GM12878 (cell line): Measurements from ENCODE around the gene SOCS1. TPM values are rescaled to one million over a fixed set of nuclear protein-coding genes. Genes with fewer than 3 reads are reported as not detected.

Source experiments
- BCL3 ChIP-seq: IDR thresholded peaks from 2 replicates; pipeline ENCODE4 v1.6.1; 2011; ENCODE audit warnings: borderline replicate concordance, low read depth, mild to moderate bottlenecking, moderate library complexity, low read length; ENCODE audit not compliant: insufficient read depth, poor library complexity, severe bottlenecking
- BMI1 ChIP-seq: fragments of 450-650 bp; IDR thresholded peaks from 2 replicates; pipeline ENCODE4 v1.6.1; 2016; ENCODE audit warnings: mild to moderate bottlenecking, moderate library complexity, borderline replicate concordance
- CHD2 ChIP-seq: IDR thresholded peaks from 2 replicates; pipeline ENCODE4 v1.6.1; 2011; ENCODE audit warnings: low read depth, low read length, improper control_type of control experiment, borderline replicate concordance
- EP300 ChIP-seq, 2 experiments: fragments of 150-350 bp in 1 of 2; IDR thresholded peaks; 2 replicates each; pipeline ENCODE4 v1.6.1; 2011 to 2012; ENCODE audit warnings: low read depth in 2 of 2, low read length in 2 of 2, borderline replicate concordance in 1 of 2, improper control_type of control experiment in 1 of 2, inconsistent platforms in 1 of 2; ENCODE audit not compliant: control insufficient read depth in 1 of 2
- FOS ChIP-seq: IDR thresholded peaks from 3 replicates; pipeline ENCODE4 v1.6.1; 2011; ENCODE audit warnings: borderline replicate concordance; ENCODE audit not compliant: insufficient read length; ENCODE audit errors: extremely low read depth
- HDGF ChIP-seq: fragments of 450-650 bp; IDR thresholded peaks from 2 replicates; pipeline ENCODE4 v1.6.1; 2016; ENCODE audit warnings: antibody characterized with exemption
- JUNB ChIP-seq: IDR thresholded peaks from 2 replicates; pipeline ENCODE4 v1.6.1; 2016; ENCODE audit warnings: antibody characterized with exemption, mild to moderate bottlenecking
- KDM1A ChIP-seq: fragments of 200-600 bp; sonication (generic); IDR thresholded peaks from 2 replicates; pipeline ENCODE4 v1.6.1; 2016; ENCODE audit warnings: borderline replicate concordance
- KLF5 ChIP-seq: fragments of 450-650 bp; IDR thresholded peaks from 2 replicates; pipeline ENCODE4 v1.6.1; 2014; ENCODE audit warnings: mild to moderate bottlenecking; ENCODE audit not compliant: partially characterized antibody
- LARP7 ChIP-seq: fragments of 450-650 bp; IDR thresholded peaks from 2 replicates; pipeline ENCODE4 v1.6.1; 2017; ENCODE audit warnings: mild to moderate bottlenecking
- NBN ChIP-seq: fragments of 450-650 bp; IDR thresholded peaks from 2 replicates; pipeline ENCODE4 v1.6.1; 2016
- NFXL1 ChIP-seq: fragments of 450-650 bp; IDR thresholded peaks from 2 replicates; pipeline ENCODE4 v1.6.1; 2017; ENCODE audit warnings: antibody characterized with exemption, mild to moderate bottlenecking, borderline replicate concordance
- NFYA ChIP-seq: IDR thresholded peaks from 2 replicates; pipeline ENCODE4 v1.6.1; 2011; ENCODE audit warnings: low read depth, mild to moderate bottlenecking, low read length, improper control_type of control experiment, borderline replicate concordance
- NFYB ChIP-seq: IDR thresholded peaks from 2 replicates; pipeline ENCODE4 v1.6.1; 2011; ENCODE audit warnings: low read depth, mild to moderate bottlenecking, low read length, improper control_type of control experiment, moderate library complexity; ENCODE audit not compliant: insufficient read depth
- PML ChIP-seq: IDR thresholded peaks from 2 replicates; pipeline ENCODE4 v1.6.1; 2012; ENCODE audit warnings: low read length, inconsistent platforms
- POLR2AphosphoS5 ChIP-seq: IDR thresholded peaks from 2 replicates; pipeline ENCODE4 v1.6.1; 2011; ENCODE audit warnings: mild to moderate bottlenecking, low read length, inconsistent platforms
- RELB ChIP-seq: fragments of 450-650 bp; IDR thresholded peaks from 2 replicates; pipeline ENCODE4 v1.6.1; 2017; ENCODE audit warnings: low read depth, mild to moderate bottlenecking, moderate library complexity
- REST ChIP-seq: IDR thresholded peaks from 2 replicates; pipeline ENCODE4 v1.6.1; 2012; ENCODE audit warnings: mild to moderate bottlenecking, low read depth, low read length
- SUZ12 ChIP-seq: fragments of 200-600 bp; sonication (generic); IDR thresholded peaks from one replicate; pipeline ENCODE4 v1.6.1; 2018; ENCODE audit warnings: antibody characterized with exemption, mild to moderate bottlenecking; ENCODE audit not compliant: unreplicated experiment
- ZBTB33 ChIP-seq: fragments of 450-650 bp; IDR thresholded peaks from 2 replicates; pipeline ENCODE4 v1.6.1; 2017; ENCODE audit warnings: mild to moderate bottlenecking
- ZSCAN29 ChIP-seq: fragments of 450-650 bp; IDR thresholded peaks from 2 replicates; pipeline ENCODE4 v1.6.1; 2017; ENCODE audit warnings: mild to moderate bottlenecking, moderate library complexity
- polyA plus RNA-seq, 11 experiments: library from polyadenylated mRNA; depleted of rRNA in 4 of 11; unstranded in 6 of 11; stranded (reverse) in 5 of 11; fragments of >200 nt; fragmentation: Nextera tagmentation in 4 of 11; fragmentation: Illumina TruSeq in 1 of 11; extraction: Ambion mirVana in 4 of 11; extraction: Trizol in 1 of 11; gene quantifications; 1 replicate in 1 of 11; 2 replicates in 10 of 11; pipeline versions ENCODE4 v1.2.1 to v1.2.3, GENCODE V29; 2011 to 2016; ENCODE audit warnings: inconsistent platforms in 2 of 11, missing spikeins in 2 of 11, low read depth in 1 of 11
- total RNA-seq, 4 experiments: library from RNA; depleted of rRNA in 3 of 4; stranded (reverse); fragments of >200 nt in 3 of 4; fragmentation: Illumina TruSeq in 1 of 4; extraction: Trizol in 1 of 4; gene quantifications; 2 replicates each; pipeline versions ENCODE4 v1.2.1 to v1.2.3, GENCODE V29; 2013 to 2021

Gene SOCS1
- total and polyA plus RNA-seq, 10 of the 15 experiments (the other 5 are each of a cell fraction or from before 2014, with no cell fraction given) = 0.42 to 39.8 (median 11.2) TPM

GRCh38 chr16:11253995-11254912, 1.8 kb downstream of the SOCS1 start (continued):
- no peak for TF ChIP-seq ZBTB33
- TF ChIP-seq PML = no peak
- TF ChIP-seq RELB = no peak
- no peak for TF ChIP-seq BCL3
- TF ChIP-seq NBN = no peak
- TF ChIP-seq FOS = no peak
- TF ChIP-seq KDM1A = no peak
- TF ChIP-seq BMI1 = 0 out of 2 replicates have a peak, but pooled peaks have one; percentile 12
- no peak for TF ChIP-seq HDGF
- TF ChIP-seq SUZ12 = no peak
- 0 out of 2 replicates have a peak, but pooled peaks have one; percentile 11 for TF ChIP-seq NFXL1
- no peak; the same call in 1 of the 2 replicates for TF ChIP-seq POLR2AphosphoS5
- no peak for TF ChIP-seq JUNB
- TF ChIP-seq REST = no peak
- TF ChIP-seq NFYB = no peak
- TF ChIP-seq EP300 (IDR thresholded peaks at IDR 0.05; ENCODE audit: borderline replicate concordance in 1 of 2, control insufficient read depth in 1 of 2, low read depth in 2 of 2, low read length in 2 of 2) = peak in 1 of 2 experiments; percentile 56; a peak in 1 of 4 replicates
- no peak for TF ChIP-seq KLF5
- peak; percentile 16; the same call in 1 of the 2 replicates for TF ChIP-seq LARP7
- TF ChIP-seq CHD2 = 0 out of 2 replicates have a peak, but pooled peaks have one; percentile 19
- TF ChIP-seq NFYA = no peak
- TF ChIP-seq ZSCAN29 = no peak
